GM18909 (cell line): ENCODE results near the gene PCID2.

Experiments used
- ATAC-seq: cut with Tn5 transposase; IDR thresholded peaks from one replicate; pipeline ENCODE4 v1.9.1; 2021; ENCODE audit warnings: mild to moderate bottlenecking; ENCODE audit not compliant: unreplicated experiment, poor library complexity

The PCID2 gene

GRCh38 chr13:113151745-113152690 is 56.5 kb downstream of the PCID2 start:
- no peak for ATAC-seq

- no peak for ATAC-seq
Measured at GRCh38 chr13:113150550-113151365, 57.7 kb downstream of the PCID2 start.

GRCh38 chr13:113149711-113150549 is 58.5 kb downstream of the PCID2 start:
- ATAC-seq, result no peak

GRCh38 chr13:113148940-113149503 is 59.4 kb downstream of the PCID2 start:
- no peak for ATAC-seq

- ATAC-seq, result no peak
Measured at GRCh38 chr13:113148407-113148806, 60.1 kb downstream of the PCID2 start.

GRCh38 chr13:113147206-113147605 is 61.3 kb downstream of the PCID2 start:
- no peak for ATAC-seq

GRCh38 chr13:113146750-113147149 is 61.7 kb downstream of the PCID2 start:
- no peak for ATAC-seq

- ATAC-seq, result no peak
Measured at GRCh38 chr13:113145911-113146598, 62.4 kb downstream of the PCID2 start.

- no peak for ATAC-seq
Measured at GRCh38 chr13:113145496-113145895, 63.0 kb downstream of the PCID2 start.

- no peak for ATAC-seq
Measured at GRCh38 chr13:113144255-113144629, 64.2 kb downstream of the PCID2 start.

GRCh38 chr13:113143466-113144254 is 64.8 kb downstream of the PCID2 start:
- no peak for ATAC-seq

- no peak for ATAC-seq
Measured at GRCh38 chr13:113142876-113143275, 65.6 kb downstream of the PCID2 start.

- no peak for ATAC-seq
Measured at GRCh38 chr13:113141601-113141970, 66.9 kb downstream of the PCID2 start.

GRCh38 chr13:113140677-113141600 is 67.5 kb downstream of the PCID2 start:
- ATAC-seq, result no peak

GRCh38 chr13:113139577-113139976 is 68.9 kb downstream of the PCID2 start:
- ATAC-seq, result no peak

- ATAC-seq, result no peak
Measured at GRCh38 chr13:113138792-113139551, 69.5 kb downstream of the PCID2 start.

GRCh38 chr13:113137691-113138298 is 70.7 kb downstream of the PCID2 start:
- ATAC-seq, result no peak
